Mesenchymal stem cell (in vitro differentiated cells and primary cell): ENCODE results near the gene FRY.
A peak's percentile ranks its signal among the peaks of the same experiment; 100 is the strongest.

Experiments used
- DNase-seq: peaks from one replicate; pipeline ENCODE4 v3.0.0-alpha.2; 2013
- H2AFZ ChIP-seq: one replicate; pipeline ENCODE4 v1.6.1; 2013; ENCODE audit warnings: low read depth, mild to moderate bottlenecking, control low read depth, inconsistent platforms, low read length, moderate library complexity
- H2AK5ac ChIP-seq: 2 replicates; pipeline ENCODE4 v1.6.1; 2013; ENCODE audit warnings: low read length, moderate library complexity, mild to moderate bottlenecking, inconsistent platforms; ENCODE audit not compliant: severe bottlenecking
- H2BK120ac ChIP-seq: one replicate; pipeline ENCODE4 v1.6.1; 2013; ENCODE audit warnings: low read depth, mild to moderate bottlenecking, inconsistent platforms, low read length, moderate library complexity
- H2BK12ac ChIP-seq, 2 experiments: one replicate each; pipeline ENCODE4 v1.6.1; 2013; ENCODE audit warnings: inconsistent platforms in 2 of 2, low read length in 2 of 2, mild to moderate bottlenecking in 2 of 2, moderate library complexity in 2 of 2, control low read depth in 1 of 2
- H2BK15ac ChIP-seq: one replicate; pipeline ENCODE4 v1.6.1; 2013; ENCODE audit warnings: mild to moderate bottlenecking, low read depth, inconsistent platforms; ENCODE audit not compliant: poor library complexity, severe bottlenecking
- H2BK5ac ChIP-seq: 2 replicates; pipeline ENCODE4 v1.6.1; 2013; ENCODE audit warnings: low read depth, mild to moderate bottlenecking, low read length, control low read depth, inconsistent platforms; ENCODE audit not compliant: poor library complexity, severe bottlenecking
- H3K14ac ChIP-seq, 2 experiments: one replicate each; pipeline ENCODE4 v1.6.1; 2013; ENCODE audit warnings: inconsistent platforms in 2 of 2, low read length in 2 of 2, control low read depth in 1 of 2, mild to moderate bottlenecking in 1 of 2, moderate library complexity in 1 of 2
- H3K18ac ChIP-seq, 2 experiments: one replicate each; pipeline ENCODE4 v1.6.1; 2013; ENCODE audit warnings: inconsistent platforms in 2 of 2, low read length in 2 of 2, control low read depth in 1 of 2, low read depth in 1 of 2, mild to moderate bottlenecking in 1 of 2
- H3K23ac ChIP-seq, 2 experiments: one replicate each; pipeline ENCODE4 v1.6.1; 2013; ENCODE audit warnings: inconsistent platforms in 2 of 2, low read length in 2 of 2, mild to moderate bottlenecking in 2 of 2, moderate library complexity in 2 of 2, control low read depth in 1 of 2
- H3K27ac ChIP-seq: 2 replicates; pipeline ENCODE4 v1.5.1; 2013; ENCODE audit warnings: mild to moderate bottlenecking, moderate library complexity, low read length, control low read depth, inconsistent platforms; ENCODE audit not compliant: poor library complexity, severe bottlenecking
- H3K27me3 ChIP-seq, 2 experiments: 2 replicates each; pipeline versions ENCODE4 v1.6.1 to v1.7.0; 2013; ENCODE audit warnings: low read length in 2 of 2, mild to moderate bottlenecking in 2 of 2, moderate library complexity in 2 of 2, control low read depth in 1 of 2, inconsistent platforms in 1 of 2; ENCODE audit not compliant: control insufficient read depth in 1 of 2, insufficient read depth in 1 of 2
- H3K36me3 ChIP-seq, 2 experiments: 2 replicates each; pipeline versions ENCODE4 v1.6.1 to v1.7.0; 2013; ENCODE audit warnings: low read length in 2 of 2, control low read depth in 1 of 2, inconsistent platforms in 1 of 2, low read depth in 1 of 2, mild to moderate bottlenecking in 1 of 2; ENCODE audit not compliant: insufficient read depth in 2 of 2, control insufficient read depth in 1 of 2
- H3K4ac ChIP-seq, 2 experiments: one replicate each; pipeline ENCODE4 v1.6.1; 2013; ENCODE audit warnings: inconsistent platforms in 2 of 2, low read length in 2 of 2, mild to moderate bottlenecking in 2 of 2, moderate library complexity in 2 of 2, control low read depth in 1 of 2, low read depth in 1 of 2
- H3K4me1 ChIP-seq: 2 replicates; pipeline ENCODE4 v1.6.1; 2013; ENCODE audit warnings: low read depth, low read length, control low read depth; ENCODE audit not compliant: control insufficient read depth, insufficient read depth
- H3K4me2 ChIP-seq: 2 replicates; pipeline ENCODE4 v1.6.1; 2013; ENCODE audit warnings: low read length, mild to moderate bottlenecking, inconsistent platforms; ENCODE audit not compliant: poor library complexity, severe bottlenecking
- H3K4me3 ChIP-seq, 2 experiments: 2 replicates each; pipeline versions ENCODE4 v1.5.1 to v1.7.0; 2013; ENCODE audit warnings: low read length in 2 of 2, mild to moderate bottlenecking in 2 of 2, control low read depth in 1 of 2, low read depth in 1 of 2; ENCODE audit not compliant: insufficient read depth in 1 of 2
- H3K79me1 ChIP-seq: replicated peaks from 2 replicates; pipeline ENCODE4 v1.6.1; 2013; ENCODE audit warnings: mild to moderate bottlenecking, control low read depth, low read length, inconsistent platforms; ENCODE audit not compliant: poor library complexity, severe bottlenecking
- H3K9ac ChIP-seq: 2 replicates; pipeline ENCODE4 v1.7.0; 2013; ENCODE audit warnings: mild to moderate bottlenecking, low read length, moderate library complexity
- H3K9me3 ChIP-seq: 2 replicates; pipeline ENCODE4 v1.7.0; 2013; ENCODE audit warnings: mild to moderate bottlenecking, low read length; ENCODE audit not compliant: control insufficient read depth
- H4K8ac ChIP-seq: one replicate; pipeline ENCODE4 v1.6.1; 2013; ENCODE audit warnings: inconsistent platforms, mild to moderate bottlenecking, low read length, moderate library complexity
- H4K91ac ChIP-seq: one replicate; pipeline ENCODE4 v1.6.1; 2013; ENCODE audit warnings: mild to moderate bottlenecking, low read length, inconsistent platforms
- WGBS: methylation state at CpG from one replicate; pipeline ENCODE4 v1.1.7; 2013; ENCODE audit warnings: mixed read lengths; 5-methylcytosine and 5-hydroxymethylcytosine counted together

FRY gene

GRCh38 chr13:32334671-32335070, 303.1 kb downstream of the FRY start:
- H3K36me3 ChIP-seq: peaks cover 0 to 6% of the 10 kb centered on the region in 2 experiments
- H3K27me3 ChIP-seq: no peaks in the 10 kb centered on the region
- H3K4ac ChIP-seq: no peak overlapping the region
- H3K9me3 ChIP-seq: no peaks in the 10 kb centered on the region
- no peak overlapping the region for H3K4me3 ChIP-seq
- H3K18ac ChIP-seq: no peak overlapping the region
- H2BK120ac ChIP-seq: no peak overlapping the region
- H4K8ac ChIP-seq: no peak overlapping the region
- peaks cover 3% of the 10 kb centered on the region for H3K79me1 ChIP-seq
- no peak overlapping the region for H3K9ac ChIP-seq
- H2BK5ac ChIP-seq: no peak overlapping the region
- H3K4me1 ChIP-seq: no peaks in the 10 kb centered on the region
- H3K14ac ChIP-seq: no peak overlapping the region
- H4K91ac ChIP-seq: no peak overlapping the region
- 100% methylated on average over 1 of the region's 2 CpGs for WGBS
- H2BK12ac ChIP-seq: no peak overlapping the region
- H2AFZ ChIP-seq: no peak overlapping the region
- peak; percentile 77 for DNase-seq
- no peak overlapping the region for H2BK15ac ChIP-seq
- H2AK5ac ChIP-seq: no peak overlapping the region
- H3K4me2 ChIP-seq: no peak overlapping the region
- H3K27ac ChIP-seq: no peak overlapping the region
- H3K23ac ChIP-seq: no peak overlapping the region

- H3K4ac ChIP-seq: no peak overlapping the region
- H3K23ac ChIP-seq: no peak overlapping the region
- H3K14ac ChIP-seq: no peak overlapping the region
- H2BK15ac ChIP-seq: no peak overlapping the region
- H3K79me1 ChIP-seq: no peaks in the 10 kb centered on the region
- no peak overlapping the region for H2BK5ac ChIP-seq
- no peaks in the 10 kb centered on the region for H3K27me3 ChIP-seq
- H3K4me2 ChIP-seq: no peak overlapping the region
- no peak overlapping the region for H3K9ac ChIP-seq
- no peak overlapping the region for H2BK120ac ChIP-seq
- H3K9me3 ChIP-seq: no peaks in the 10 kb centered on the region
- no peak overlapping the region for H2BK12ac ChIP-seq
- H4K8ac ChIP-seq: no peak overlapping the region
- peaks cover 0 to 6% of the 10 kb centered on the region in 2 experiments for H3K36me3 ChIP-seq
- no peak overlapping the region for H4K91ac ChIP-seq
- H2AK5ac ChIP-seq: no peak overlapping the region
- no peak overlapping the region for H3K18ac ChIP-seq
- no peak overlapping the region for H3K27ac ChIP-seq
- DNase-seq: no peak
- no peaks in the 10 kb centered on the region for H3K4me1 ChIP-seq
- no peak overlapping the region for H3K4me3 ChIP-seq
- no CpG with 5 or more reads among the region's 3 CpGs for WGBS
- H2AFZ ChIP-seq: no peak overlapping the region
These were observed 309.3 kb downstream of the FRY start for GRCh38 chr13:32340914-32341313.

DNA sequence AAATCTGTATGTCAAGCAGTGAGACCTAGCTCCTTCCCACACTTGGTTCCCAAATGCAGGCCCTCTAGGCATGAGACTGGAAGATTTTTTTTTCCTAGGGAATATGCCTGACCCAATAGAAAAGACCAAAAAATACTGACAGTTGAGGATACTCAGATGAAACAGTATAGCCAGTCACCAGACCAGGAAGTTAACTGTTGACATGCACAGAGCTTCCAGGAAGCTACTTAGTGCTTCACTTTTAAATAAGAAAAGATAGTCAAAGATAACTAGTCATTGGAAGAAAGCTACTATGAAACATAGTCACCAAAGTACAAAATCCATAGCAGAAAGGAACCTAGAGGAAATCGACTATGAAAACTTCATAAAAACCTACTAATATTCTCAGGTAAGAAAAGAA, 316.1 kb downstream of the FRY start:
- Histone ChIP-seq H2BK12ac (no peak overlapping the region), H2AK5ac (no peak overlapping the region), H3K9me3 (no peaks in the 10 kb centered on the region), H3K4me2 (no peak overlapping the region), H3K23ac (no peak overlapping the region), H3K14ac (no peak overlapping the region), H2BK15ac (no peak overlapping the region), H3K79me1 (no peaks in the 10 kb centered on the region), H3K4me3 (no peak overlapping the region), H2BK120ac (no peak overlapping the region), H3K4ac (no peak overlapping the region), H3K9ac (no peak overlapping the region), H3K36me3 (peaks cover 0 to 14% of the 10 kb centered on the region in 2 experiments), H2BK5ac (no peak overlapping the region), H3K4me1 (no peaks in the 10 kb centered on the region), H3K27ac (no peak overlapping the region), H2AFZ (no peak overlapping the region), H4K91ac (no peak overlapping the region), H3K27me3 (no peaks in the 10 kb centered on the region), H3K18ac (no peak overlapping the region), H4K8ac (no peak overlapping the region)
- no peak for DNase-seq
- no CpG with 5 or more reads among the region's 1 CpG for WGBS
